ENCODE measurements around the gene MYMK. TPM values are rescaled to one million over a fixed set of nuclear protein-coding genes. Genes with fewer than 3 reads are reported as not detected.

Gene MYMK
- total RNA-seq, 2 donors from 2014 or later = not detected

GRCh38 chr9:133478851-133479711 is 45.7 kb downstream of the MYMK start, which contains the start of gene SLC2A6:
SLC2A6 (minus strand) TSS chr9:133479099; CDS start chr9:133479059, 40 bp downstream.
- H3K9me3 ChIP-seq = no peaks in the 10 kb centered on the region
- H3K4me3 ChIP-seq = peak within 1 kb of the TSS in 1 of 2 donors; percentile 15
- peak within 1 kb of the TSS in 3 of 4 donors; percentile 37 to 77 (median 70) for H3K27ac ChIP-seq
- ATAC-seq = peak; percentile 95
- TF ChIP-seq POLR2A (IDR thresholded peaks at IDR 0.05) (peak in 2 of 3 donors; percentile 68 to 69), CTCF (IDR thresholded peaks at IDR 0.05) (no peak)
- DNase-seq = peak; percentile 78 to 90 (median 86)
- intact Hi-C loops (cut with DNase I) = no loop called here
- no peaks in the 10 kb centered on the region for H3K36me3 ChIP-seq (replicated peaks in 1 of 2; ENCODE audit: insufficient read depth in 1 of 2, low read depth in 2 of 2)
- 0 to 3% methylated on average over 8 to 75 of the region's 84 CpGs for WGBS, 2 donors
- peaks cover 0 to 8% of the 10 kb centered on the region in 2 donors for H3K27me3 ChIP-seq
- H3K4me1 ChIP-seq = peaks cover 19% of the 10 kb centered on the region

GRCh38 chr9:133477992-133478850 is 46.5 kb downstream of the MYMK start:
- Histone ChIP-seq H3K4me3 (peak overlapping the region in 1 of 2 donors; percentile 15), H3K9me3 (no peaks in the 10 kb centered on the region), H3K27ac (peak overlapping the region in 3 of 4 donors; percentile 37 to 77 (median 70)), H3K4me1 (peaks cover 19% of the 10 kb centered on the region), H3K36me3 (replicated peaks in 1 of 2; ENCODE audit: insufficient read depth in 1 of 2, low read depth in 2 of 2) (no peaks in the 10 kb centered on the region), H3K27me3 (peaks cover 0 to 8% of the 10 kb centered on the region in 2 donors)
- no peak for TF ChIP-seq CTCF (IDR thresholded peaks at IDR 0.05)
- TF ChIP-seq POLR2A (IDR thresholded peaks at IDR 0.05) = no peak
- peak; percentile 41 for ATAC-seq
- 36 to 62% methylated on average over 7 to 17 of the region's 17 CpGs for WGBS, 2 donors
- intact Hi-C loops (cut with DNase I) = no loop called here
- no peak for DNase-seq

GRCh38 chr9:133477461-133477860 is 47.3 kb downstream of the MYMK start:
- DNase-seq (no peak), ATAC-seq (no peak)
- H3K4me3 ChIP-seq = no peak overlapping the region
- intact Hi-C loops (cut with DNase I) = no loop called here
- H3K9me3 ChIP-seq = no peaks in the 10 kb centered on the region
- no peaks in the 10 kb centered on the region for H3K36me3 ChIP-seq (replicated peaks in 1 of 2; ENCODE audit: insufficient read depth in 1 of 2, low read depth in 2 of 2)
- TF ChIP-seq POLR2A (IDR thresholded peaks at IDR 0.05) (no peak), CTCF (IDR thresholded peaks at IDR 0.05) (no peak)
- no peak overlapping the region for H3K27ac ChIP-seq
- H3K27me3 ChIP-seq = peaks cover 0 to 8% of the 10 kb centered on the region in 2 donors
- WGBS, 2 donors = 82 to 100% methylated on average over 2 to 4 of the region's 4 CpGs
- peaks cover 19% of the 10 kb centered on the region for H3K4me1 ChIP-seq

GRCh38 chr9:133476941-133477340 is 47.8 kb downstream of the MYMK start:
- intact Hi-C loops (cut with DNase I) = no loop called here
- Histone ChIP-seq H3K27ac (no peak overlapping the region), H3K4me1 (peaks cover 19% of the 10 kb centered on the region), H3K27me3 (peaks cover 0 to 8% of the 10 kb centered on the region in 2 donors), H3K36me3 (replicated peaks in 1 of 2; ENCODE audit: insufficient read depth in 1 of 2, low read depth in 2 of 2) (no peaks in the 10 kb centered on the region), H3K9me3 (no peaks in the 10 kb centered on the region), H3K4me3 (no peak overlapping the region)
- no peak for TF ChIP-seq CTCF (IDR thresholded peaks at IDR 0.05)
- no peak for TF ChIP-seq POLR2A (IDR thresholded peaks at IDR 0.05)
- no peak for ATAC-seq
- no peak for DNase-seq
- 90 to 100% methylated on average over 1 to 14 of the region's 21 CpGs for WGBS, 2 donors
